ENCODE measurements around the gene KIAA0232.

The KIAA0232 gene

DNA sequence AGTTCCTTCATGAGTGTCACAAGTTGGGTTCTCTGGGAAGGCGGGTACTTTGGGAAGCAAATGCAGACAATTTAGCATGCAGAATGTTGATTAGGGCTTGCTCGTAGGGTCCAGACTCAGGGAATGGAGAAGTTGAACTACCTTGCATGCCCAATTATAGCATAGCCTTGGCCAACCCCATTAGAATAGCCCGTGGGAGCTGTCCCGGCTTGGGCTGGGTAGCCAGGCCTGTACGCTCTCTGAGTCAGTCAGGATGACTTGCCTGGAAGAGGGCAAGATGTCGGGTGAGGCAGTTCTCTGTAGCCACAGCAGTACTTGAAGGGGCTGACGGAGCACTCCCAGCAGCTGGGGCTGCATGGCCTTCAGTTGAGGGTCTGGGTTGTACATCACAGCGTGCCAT lies 19.5 kb downstream of the KIAA0232 start:
- peaks cover 6 to 33% of the 10 kb centered on the region in 2 donors for H3K4me1 ChIP-seq (ENCODE audit: control insufficient read depth in 1 of 2, insufficient read depth in 2 of 2, low read length in 2 of 2)
- no peaks in the 10 kb centered on the region for H3K27me3 ChIP-seq (ENCODE audit: low read depth, low read length)
- no peaks in the 10 kb centered on the region for H3K9me3 ChIP-seq (ENCODE audit: control insufficient read depth in 1 of 2, low read length in 2 of 2)
- H3K27ac ChIP-seq (ENCODE audit: low read length): no peak overlapping the region
- no peaks in the 10 kb centered on the region for H3K36me3 ChIP-seq (ENCODE audit: control insufficient read depth in 1 of 2, insufficient read depth in 2 of 2, low read length in 2 of 2)
- H3K4me3 ChIP-seq (ENCODE audit: low read depth in 1 of 2, low read length in 2 of 2): no peak overlapping the region

GRCh38 chr4:6802626-6803025 lies 20.1 kb downstream of the KIAA0232 start:
- H3K4me1 ChIP-seq (ENCODE audit: control insufficient read depth in 1 of 2, insufficient read depth in 2 of 2, low read length in 2 of 2): peaks cover 10 to 38% of the 10 kb centered on the region in 2 donors
- no peaks in the 10 kb centered on the region for H3K9me3 ChIP-seq (ENCODE audit: control insufficient read depth in 1 of 2, low read length in 2 of 2)
- H3K27me3 ChIP-seq (ENCODE audit: low read depth, low read length): no peaks in the 10 kb centered on the region
- no peak overlapping the region for H3K4me3 ChIP-seq (ENCODE audit: low read depth in 1 of 2, low read length in 2 of 2)
- H3K27ac ChIP-seq (ENCODE audit: low read length): no peak overlapping the region
- H3K36me3 ChIP-seq (ENCODE audit: control insufficient read depth in 1 of 2, insufficient read depth in 2 of 2, low read length in 2 of 2): no peaks in the 10 kb centered on the region

GRCh38 chr4:6803246-6803645 lies 20.7 kb downstream of the KIAA0232 start:
- no peak overlapping the region for H3K27ac ChIP-seq (ENCODE audit: low read length)
- H3K4me3 ChIP-seq (ENCODE audit: low read depth in 1 of 2, low read length in 2 of 2): no peak overlapping the region
- no peaks in the 10 kb centered on the region for H3K27me3 ChIP-seq (ENCODE audit: low read depth, low read length)
- H3K36me3 ChIP-seq (ENCODE audit: control insufficient read depth in 1 of 2, insufficient read depth in 2 of 2, low read length in 2 of 2): no peaks in the 10 kb centered on the region
- peaks cover 11 to 42% of the 10 kb centered on the region in 2 donors for H3K4me1 ChIP-seq (ENCODE audit: control insufficient read depth in 1 of 2, insufficient read depth in 2 of 2, low read length in 2 of 2)
- no peaks in the 10 kb centered on the region for H3K9me3 ChIP-seq (ENCODE audit: control insufficient read depth in 1 of 2, low read length in 2 of 2)

DNA sequence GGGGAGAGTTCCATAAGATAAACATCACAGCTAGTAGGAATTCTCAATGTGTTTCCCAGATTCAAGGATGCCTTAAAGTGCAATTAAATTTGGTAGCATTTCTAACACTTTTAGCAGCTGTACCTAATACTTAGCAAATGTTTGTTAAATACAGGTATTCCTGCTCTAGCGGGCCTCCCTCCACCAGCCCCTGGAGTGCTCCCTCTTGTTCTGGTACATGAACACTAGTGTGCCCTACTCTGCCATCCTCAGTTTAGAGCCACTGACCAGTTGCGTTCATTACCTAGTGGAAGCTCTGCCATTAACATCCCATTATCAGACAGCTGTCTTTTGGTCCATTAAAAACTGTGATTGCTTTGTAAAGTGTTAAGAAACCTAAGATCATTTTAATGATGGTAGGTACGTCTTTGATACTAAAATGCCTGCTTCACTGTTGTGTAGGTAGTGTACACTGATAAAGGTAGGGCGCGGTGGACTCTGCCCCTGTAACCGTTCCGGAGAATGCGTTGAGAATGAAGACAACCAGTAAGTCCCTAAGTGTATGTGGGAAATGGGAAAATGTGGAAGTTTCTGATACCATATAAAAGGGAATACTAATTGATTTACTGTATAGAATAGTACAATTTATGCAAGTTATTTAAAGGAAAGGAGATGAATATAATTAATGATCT lies 21.7 kb downstream of the KIAA0232 start:
- Histone ChIP-seq H3K36me3 (ENCODE audit: control insufficient read depth in 1 of 2, insufficient read depth in 2 of 2, low read length in 2 of 2) (no peaks in the 10 kb centered on the region), H3K27me3 (ENCODE audit: low read depth, low read length) (no peaks in the 10 kb centered on the region), H3K9me3 (ENCODE audit: control insufficient read depth in 1 of 2, low read length in 2 of 2) (no peaks in the 10 kb centered on the region), H3K27ac (ENCODE audit: low read length) (no peak overlapping the region), H3K4me3 (ENCODE audit: low read depth in 1 of 2, low read length in 2 of 2) (no peak overlapping the region), H3K4me1 (ENCODE audit: control insufficient read depth in 1 of 2, insufficient read depth in 2 of 2, low read length in 2 of 2) (peaks cover 20 to 50% of the 10 kb centered on the region in 2 donors)

DNA sequence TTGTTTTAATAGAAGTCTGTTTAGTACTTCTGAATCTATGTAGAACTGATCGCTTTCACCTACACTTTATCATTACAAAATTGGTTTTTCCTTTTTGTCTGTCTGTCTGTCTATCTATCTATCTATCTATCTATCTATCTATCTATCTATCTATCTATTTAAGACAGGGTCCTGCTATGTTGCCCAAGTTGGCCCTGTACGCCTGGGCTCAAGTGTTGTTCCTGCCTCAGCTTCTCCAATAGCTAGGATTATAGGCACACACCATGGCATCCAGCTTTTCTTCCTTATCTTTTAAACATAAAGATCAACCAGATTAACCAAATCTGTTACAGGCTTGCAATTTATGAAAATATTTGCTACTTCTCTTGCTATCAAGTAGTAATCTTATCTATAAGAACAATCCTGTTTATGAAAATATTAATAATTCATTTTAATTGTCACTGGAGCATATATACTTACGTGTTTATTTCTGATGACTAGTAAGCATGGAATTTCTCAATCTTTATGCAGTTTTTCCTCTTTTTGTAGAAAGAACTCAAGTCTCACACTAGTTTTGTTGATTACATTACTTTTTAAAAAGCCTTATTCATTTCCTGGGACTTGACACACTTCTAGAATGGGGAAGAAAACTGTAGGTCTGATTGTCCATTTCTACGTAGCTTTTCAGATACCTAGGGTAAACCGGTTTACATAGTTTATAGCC lies 24.5 kb downstream of the KIAA0232 start:
- H3K36me3 ChIP-seq (ENCODE audit: control insufficient read depth in 1 of 2, insufficient read depth in 2 of 2, low read length in 2 of 2): no peaks in the 10 kb centered on the region
- H3K27me3 ChIP-seq (ENCODE audit: low read depth, low read length): no peaks in the 10 kb centered on the region
- peak overlapping the region; percentile 19 for H3K27ac ChIP-seq (ENCODE audit: low read length)
- H3K9me3 ChIP-seq (ENCODE audit: control insufficient read depth in 1 of 2, low read length in 2 of 2): no peaks in the 10 kb centered on the region
- no peak overlapping the region for H3K4me3 ChIP-seq (ENCODE audit: low read depth in 1 of 2, low read length in 2 of 2)
- peaks cover 21 to 50% of the 10 kb centered on the region in 2 donors for H3K4me1 ChIP-seq (ENCODE audit: control insufficient read depth in 1 of 2, insufficient read depth in 2 of 2, low read length in 2 of 2)

DNA sequence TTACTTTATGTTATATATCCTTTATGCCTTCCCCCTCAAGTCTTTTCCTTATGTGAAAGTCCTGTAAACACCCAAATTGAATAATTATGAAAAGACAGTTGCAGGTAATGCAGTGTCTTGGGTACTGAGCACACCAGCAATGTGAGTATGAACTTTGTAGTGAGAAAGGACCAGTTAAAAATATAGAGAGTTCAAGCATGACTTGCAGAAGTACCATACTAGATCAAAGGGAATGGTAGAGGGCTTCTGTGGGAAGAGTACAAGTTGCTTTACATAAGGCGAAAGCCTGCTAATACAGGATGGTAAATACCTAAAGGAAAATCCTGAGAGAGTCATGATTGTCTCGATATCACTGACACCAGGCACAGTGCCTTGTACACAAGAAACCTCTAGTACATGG lies 25.7 kb downstream of the KIAA0232 start:
- Histone ChIP-seq H3K36me3 (ENCODE audit: control insufficient read depth in 1 of 2, insufficient read depth in 2 of 2, low read length in 2 of 2) (no peaks in the 10 kb centered on the region), H3K4me1 (ENCODE audit: control insufficient read depth in 1 of 2, insufficient read depth in 2 of 2, low read length in 2 of 2) (peaks cover 21 to 45% of the 10 kb centered on the region in 2 donors), H3K27ac (ENCODE audit: low read length) (no peak overlapping the region), H3K4me3 (ENCODE audit: low read depth in 1 of 2, low read length in 2 of 2) (no peak overlapping the region), H3K9me3 (ENCODE audit: control insufficient read depth in 1 of 2, low read length in 2 of 2) (no peaks in the 10 kb centered on the region), H3K27me3 (ENCODE audit: low read depth, low read length) (no peaks in the 10 kb centered on the region)

GRCh38 chr4:6811165-6811564 lies 28.6 kb downstream of the KIAA0232 start:
- Histone ChIP-seq H3K9me3 (ENCODE audit: control insufficient read depth in 1 of 2, low read length in 2 of 2) (no peaks in the 10 kb centered on the region), H3K27me3 (ENCODE audit: low read depth, low read length) (no peaks in the 10 kb centered on the region), H3K36me3 (ENCODE audit: control insufficient read depth in 1 of 2, insufficient read depth in 2 of 2, low read length in 2 of 2) (no peaks in the 10 kb centered on the region), H3K4me1 (ENCODE audit: control insufficient read depth in 1 of 2, insufficient read depth in 2 of 2, low read length in 2 of 2) (peaks cover 17 to 29% of the 10 kb centered on the region in 2 donors), H3K27ac (ENCODE audit: low read length) (no peak overlapping the region), H3K4me3 (ENCODE audit: low read depth in 1 of 2, low read length in 2 of 2) (no peak overlapping the region)

GRCh38 chr4:6812766-6813165 lies 30.2 kb downstream of the KIAA0232 start:
- H3K27ac ChIP-seq (ENCODE audit: low read length): no peak overlapping the region
- H3K27me3 ChIP-seq (ENCODE audit: low read depth, low read length): no peaks in the 10 kb centered on the region
- no peaks in the 10 kb centered on the region for H3K9me3 ChIP-seq (ENCODE audit: control insufficient read depth in 1 of 2, low read length in 2 of 2)
- H3K36me3 ChIP-seq (ENCODE audit: control insufficient read depth in 1 of 2, insufficient read depth in 2 of 2, low read length in 2 of 2): no peaks in the 10 kb centered on the region
- H3K4me1 ChIP-seq (ENCODE audit: control insufficient read depth in 1 of 2, insufficient read depth in 2 of 2, low read length in 2 of 2): peaks cover 11 to 14% of the 10 kb centered on the region in 2 donors
- H3K4me3 ChIP-seq (ENCODE audit: low read depth in 1 of 2, low read length in 2 of 2): no peak overlapping the region

DNA sequence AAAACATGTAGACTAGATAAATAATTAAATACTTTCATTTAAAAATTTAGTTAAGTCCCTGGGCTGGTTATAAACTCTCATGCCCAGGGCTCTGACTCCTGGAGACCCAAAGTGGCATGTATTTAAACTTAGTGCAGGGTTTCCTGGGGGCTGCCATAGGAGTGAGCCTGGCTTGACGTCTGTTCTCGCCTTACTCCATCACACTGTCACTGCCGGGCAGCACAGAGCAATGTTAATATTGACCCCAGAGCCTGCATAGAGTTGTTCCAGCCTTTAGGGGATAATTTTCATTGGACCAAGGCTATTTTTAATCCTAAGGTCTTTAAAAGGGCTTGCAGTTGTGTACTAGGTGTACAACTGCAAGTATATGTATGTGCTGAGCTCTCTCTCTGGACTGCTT lies 31.2 kb downstream of the KIAA0232 start:
- Histone ChIP-seq H3K36me3 (ENCODE audit: control insufficient read depth in 1 of 2, insufficient read depth in 2 of 2, low read length in 2 of 2) (no peaks in the 10 kb centered on the region), H3K27me3 (ENCODE audit: low read depth, low read length) (no peaks in the 10 kb centered on the region), H3K4me3 (ENCODE audit: low read depth in 1 of 2, low read length in 2 of 2) (no peak overlapping the region), H3K9me3 (ENCODE audit: control insufficient read depth in 1 of 2, low read length in 2 of 2) (peaks cover 0 to 2% of the 10 kb centered on the region in 2 donors), H3K4me1 (ENCODE audit: control insufficient read depth in 1 of 2, insufficient read depth in 2 of 2, low read length in 2 of 2) (peaks cover 5 to 6% of the 10 kb centered on the region in 2 donors), H3K27ac (ENCODE audit: low read length) (no peak overlapping the region)

DNA sequence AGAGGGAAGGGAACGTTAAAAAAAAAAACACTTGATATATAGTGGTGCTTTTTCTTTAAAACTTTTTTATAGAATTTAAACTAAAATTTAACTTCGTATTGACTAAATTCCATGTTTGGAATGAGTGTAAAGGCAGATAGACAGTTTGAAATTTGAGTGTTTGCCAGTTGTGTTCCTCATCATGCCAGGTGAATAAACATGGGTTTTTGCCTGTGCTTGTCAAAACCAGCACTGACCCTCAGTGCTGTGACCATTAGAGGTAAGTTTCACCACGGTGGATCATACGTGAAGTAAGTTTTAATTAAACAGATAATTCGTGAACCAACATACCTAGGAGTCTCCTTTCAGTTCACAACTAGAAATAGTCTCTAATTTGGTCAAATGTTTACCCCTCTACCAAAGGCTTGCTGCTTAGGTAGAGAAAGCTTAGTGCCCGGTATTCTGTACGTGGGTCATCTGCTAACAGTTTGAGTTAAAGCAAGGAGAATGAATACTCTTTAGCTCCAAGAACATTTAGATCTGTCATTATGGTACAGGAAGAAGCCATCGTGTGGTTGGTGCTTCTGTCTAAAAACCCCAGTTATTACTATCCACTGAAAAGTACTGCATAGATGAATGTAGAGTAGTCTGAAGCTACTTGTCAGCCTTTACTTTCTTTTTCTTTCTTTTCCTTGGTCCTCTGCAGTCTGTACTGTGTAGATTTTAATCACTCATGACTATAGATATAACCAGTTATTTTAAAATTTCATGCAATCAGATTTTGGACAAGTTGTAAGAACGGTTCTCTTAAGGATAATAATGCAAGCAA lies 32.7 kb downstream of the KIAA0232 start:
- no peak overlapping the region for H3K4me3 ChIP-seq (ENCODE audit: low read depth in 1 of 2, low read length in 2 of 2)
- no peak overlapping the region for H3K27ac ChIP-seq (ENCODE audit: low read length)
- H3K4me1 ChIP-seq (ENCODE audit: control insufficient read depth in 1 of 2, insufficient read depth in 2 of 2, low read length in 2 of 2): peaks cover 0 to 4% of the 10 kb centered on the region in 2 donors
- no peaks in the 10 kb centered on the region for H3K36me3 ChIP-seq (ENCODE audit: control insufficient read depth in 1 of 2, insufficient read depth in 2 of 2, low read length in 2 of 2)
- no peaks in the 10 kb centered on the region for H3K27me3 ChIP-seq (ENCODE audit: low read depth, low read length)
- peaks cover 0 to 8% of the 10 kb centered on the region in 2 donors for H3K9me3 ChIP-seq (ENCODE audit: control insufficient read depth in 1 of 2, low read length in 2 of 2)

GRCh38 chr4:6819295-6819694 lies 36.8 kb downstream of the KIAA0232 start:
- Histone ChIP-seq H3K4me1 (ENCODE audit: control insufficient read depth in 1 of 2, insufficient read depth in 2 of 2, low read length in 2 of 2) (no peaks in the 10 kb centered on the region), H3K36me3 (ENCODE audit: control insufficient read depth in 1 of 2, insufficient read depth in 2 of 2, low read length in 2 of 2) (peaks cover under 1 to 2% of the 10 kb centered on the region in 2 donors), H3K9me3 (ENCODE audit: control insufficient read depth in 1 of 2, low read length in 2 of 2) (peaks cover 0 to 14% of the 10 kb centered on the region in 2 donors), H3K4me3 (ENCODE audit: low read depth in 1 of 2, low read length in 2 of 2) (no peak overlapping the region), H3K27me3 (ENCODE audit: low read depth, low read length) (no peaks in the 10 kb centered on the region), H3K27ac (ENCODE audit: low read length) (no peak overlapping the region)

Data from muscle layer of duodenum (tissue), 2 donors.